T-helper 2 cell (primary cell): Measurements from ENCODE around the gene MED12L.
"Not testable (repeated sequence)": the region's sequence is repeated elsewhere in the genome, so short reads cannot be mapped to it uniquely, and the experiment has no call there.

Experiments
- DNase-seq, 5 experiments: peaks; one replicate each; pipeline versions ENCODE4 v3.0.0 to v3.0.0-alpha.2; 2012 to 2022

The MED12L gene

DNA sequence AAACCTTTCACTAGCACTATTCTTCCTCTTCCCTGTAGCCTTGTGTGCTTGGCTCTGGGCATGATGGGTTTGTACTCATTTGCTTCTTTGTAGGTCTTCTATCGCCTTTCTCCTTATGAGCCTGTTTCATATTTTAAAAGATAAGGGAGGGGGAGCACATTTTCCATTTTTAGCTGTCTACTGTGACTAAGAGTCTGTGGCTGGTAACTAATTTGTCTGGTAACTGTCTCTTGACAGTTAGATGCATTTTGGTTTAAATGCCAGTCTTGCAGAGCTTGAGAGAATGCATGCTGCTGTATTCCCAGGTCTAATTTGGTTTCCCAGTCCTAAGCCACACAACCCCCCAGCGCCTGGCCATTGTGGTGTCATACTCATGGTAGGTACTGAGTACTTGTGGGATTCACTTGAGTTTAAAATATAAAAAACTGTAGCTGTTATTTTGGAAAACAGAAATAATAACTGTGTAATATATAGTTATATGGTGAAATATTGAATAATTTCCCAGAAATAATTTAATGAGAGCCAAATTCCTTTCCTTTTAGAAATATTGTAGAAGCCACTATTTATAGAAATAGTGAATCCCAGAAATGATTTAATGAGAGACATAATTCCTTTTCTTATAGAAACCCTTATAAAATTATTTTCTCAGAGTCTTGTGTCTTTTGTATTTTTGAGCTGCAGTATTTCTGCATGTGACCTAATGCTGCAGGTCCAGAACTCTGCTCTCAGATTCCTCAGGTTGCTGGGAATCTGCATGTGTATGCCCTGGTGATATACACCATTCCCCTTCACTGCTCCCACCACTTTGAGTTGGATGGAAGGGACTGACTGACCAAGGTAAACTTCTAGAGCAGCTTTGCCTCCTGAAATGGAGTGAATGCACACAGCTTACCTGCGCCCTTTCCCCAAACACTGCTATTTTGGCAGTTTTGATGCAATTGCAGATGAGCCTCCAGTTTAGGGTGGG, 131.5 kb downstream of the MED12L start:
- no peak for DNase-seq

GRCh38 chr3:151218136-151218535, 132.7 kb downstream of the MED12L start:
- no peak for DNase-seq

DNA sequence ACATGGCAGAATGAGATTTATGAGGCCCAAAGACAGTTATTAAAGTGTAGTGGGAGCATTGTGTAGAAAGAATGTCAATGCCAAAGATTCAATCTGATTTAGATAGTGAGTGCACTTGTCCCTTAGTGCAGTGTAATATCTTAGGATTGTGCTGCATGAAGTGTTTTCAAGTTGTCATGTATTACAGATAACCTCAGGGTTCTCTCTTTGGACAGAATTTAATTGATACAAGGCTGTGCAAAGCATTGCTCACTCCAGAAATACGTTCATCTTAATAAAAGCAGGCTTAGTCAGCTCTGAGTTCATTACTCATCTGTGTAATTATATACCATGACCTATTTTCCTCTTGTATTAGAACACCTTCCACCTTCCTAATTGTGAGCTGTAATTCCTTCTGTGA, 133.6 kb downstream of the MED12L start:
- no peak for DNase-seq

- DNase-seq: peak in 1 of 5 experiments; percentile 33
Measured at GRCh38 chr3:151224268-151224866, 138.9 kb downstream of the MED12L start.

DNA sequence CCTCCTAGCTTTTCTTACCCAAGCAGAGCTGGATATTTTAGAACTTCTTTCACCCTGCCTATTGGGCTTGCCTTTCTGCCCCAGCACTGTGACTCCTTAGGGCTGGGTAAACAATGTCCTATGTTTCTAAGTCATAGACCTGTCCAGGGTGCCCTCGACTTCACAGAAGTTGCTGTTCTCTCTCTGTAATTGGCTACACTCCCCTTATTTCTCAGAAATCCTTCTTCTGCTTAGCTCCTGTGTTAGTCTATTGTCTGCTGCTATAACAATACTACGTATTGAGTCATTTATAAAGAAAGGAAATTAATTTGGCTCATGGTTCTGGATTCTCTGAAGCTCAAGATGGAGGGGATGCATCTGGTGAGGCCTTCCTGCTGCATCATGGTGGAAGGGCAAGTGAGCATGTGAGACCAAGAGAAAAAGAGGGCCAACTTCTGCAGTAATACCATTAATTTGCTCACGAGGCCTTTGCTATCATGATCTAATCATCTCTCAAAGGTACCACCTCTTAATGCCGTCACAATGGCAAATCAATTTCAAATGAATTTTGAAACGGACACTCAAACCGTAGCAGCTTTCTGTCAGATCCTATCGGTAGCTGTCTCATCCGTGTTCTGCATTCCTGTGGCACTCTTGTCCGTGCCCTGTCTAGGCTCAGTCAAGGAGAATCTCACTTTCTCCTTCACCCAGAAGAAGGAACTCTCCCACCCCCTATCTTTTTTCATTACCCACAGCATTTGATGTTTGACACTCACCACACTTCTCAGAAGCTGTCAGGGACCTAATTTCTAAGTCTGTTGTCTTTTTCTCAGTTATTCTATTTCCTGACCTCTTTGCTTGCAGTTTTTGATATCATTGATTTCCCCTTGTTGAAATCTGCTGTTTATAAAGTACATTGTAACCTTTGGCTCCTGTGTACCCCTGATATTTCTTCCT, 139.8 kb downstream of the MED12L start:
- peak in 1 of 5 experiments; percentile 56 for DNase-seq

GRCh38 chr3:151226088-151226563, 140.7 kb downstream of the MED12L start:
- DNase-seq: peak in 1 of 5 experiments; percentile 43

DNA sequence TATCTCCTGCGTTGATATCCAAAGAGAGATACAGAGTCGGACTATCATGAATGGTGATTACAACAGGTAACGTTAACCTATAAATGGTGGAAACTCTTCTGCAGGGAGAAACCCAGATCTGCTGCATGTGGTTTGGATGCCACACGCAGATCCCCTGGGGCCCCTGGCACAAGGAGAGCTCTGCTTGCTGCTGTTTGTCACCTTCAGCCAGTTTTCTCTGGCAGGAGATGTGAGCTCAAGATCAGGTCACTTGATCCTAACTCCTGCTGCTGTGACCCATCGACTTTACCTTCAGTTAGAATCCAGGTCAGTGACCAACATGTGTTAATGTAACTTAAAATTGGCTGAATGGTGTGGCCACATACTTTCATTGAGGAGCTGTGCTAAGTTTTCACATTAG, 141.4 kb downstream of the MED12L start:
- no peak for DNase-seq

- peak in 1 of 5 experiments; percentile 19 for DNase-seq
Measured at GRCh38 chr3:151227266-151227806, 141.9 kb downstream of the MED12L start.

- peak; percentile 24 to 84 (median 66) for DNase-seq
Measured at GRCh38 chr3:151227807-151228665, 142.6 kb downstream of the MED12L start.

DNA sequence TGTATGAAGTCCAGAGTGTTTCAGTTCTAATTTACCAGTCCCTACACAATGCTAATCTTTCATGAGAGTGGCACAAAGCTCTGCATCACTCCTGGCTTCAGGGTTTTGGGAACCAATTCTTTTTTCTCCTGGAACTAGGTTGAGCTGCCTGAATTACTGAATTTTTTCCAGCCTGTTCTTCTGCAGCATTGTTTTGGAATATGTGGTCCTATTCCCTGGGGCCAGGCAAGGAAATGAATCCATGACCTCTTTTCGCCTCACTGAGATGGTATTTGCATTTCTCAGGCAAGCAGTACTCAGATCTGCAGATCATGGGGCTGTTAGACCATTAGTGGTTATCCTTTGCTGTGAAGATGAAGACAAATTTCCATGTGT, 143.2 kb downstream of the MED12L start:
- DNase-seq: no peak

DNA sequence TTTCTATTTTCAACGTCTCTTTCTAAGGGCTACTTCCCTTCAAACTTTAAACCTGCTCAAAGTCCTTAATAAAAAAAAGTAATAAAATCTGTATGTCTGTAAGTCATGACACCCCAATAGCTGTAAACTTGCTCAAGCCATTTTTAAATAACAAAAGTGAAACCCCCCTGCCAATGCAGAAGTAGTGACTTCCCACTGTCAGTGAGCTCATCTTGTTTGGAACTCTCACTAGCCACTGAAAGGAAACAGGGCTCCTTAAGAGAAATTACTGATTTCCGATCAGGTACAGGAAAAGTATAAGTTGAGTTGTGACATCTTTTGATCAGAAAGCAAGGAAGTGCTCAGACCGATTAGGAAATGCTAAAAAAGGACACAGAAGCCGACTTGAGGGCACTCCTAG, 145.2 kb downstream of the MED12L start:
- peak in 1 of 5 experiments; percentile 20 for DNase-seq

- not testable (repeated sequence) for DNase-seq
Measured at GRCh38 chr3:151232403-151232802, 146.9 kb downstream of the MED12L start.

DNA sequence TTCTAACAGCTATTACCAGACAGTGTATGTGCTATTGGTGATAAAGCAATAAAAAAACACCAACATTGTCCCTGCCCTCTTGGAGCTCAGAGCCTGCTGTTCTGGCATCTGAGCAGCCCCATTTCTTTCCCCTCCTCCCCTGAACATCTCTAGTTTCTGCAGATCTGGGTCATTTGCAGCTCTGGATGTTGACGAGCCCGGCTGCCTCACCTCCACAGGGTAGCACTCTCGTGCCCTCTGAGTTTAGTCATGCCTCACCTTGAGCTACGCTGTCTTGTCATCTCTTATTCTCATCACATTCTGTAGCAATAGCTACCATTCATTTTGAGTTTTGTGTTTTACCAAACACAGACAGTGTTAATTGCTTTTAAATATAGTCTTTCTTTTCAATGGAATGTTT, 147.5 kb downstream of the MED12L start:
- DNase-seq: no peak

DNA sequence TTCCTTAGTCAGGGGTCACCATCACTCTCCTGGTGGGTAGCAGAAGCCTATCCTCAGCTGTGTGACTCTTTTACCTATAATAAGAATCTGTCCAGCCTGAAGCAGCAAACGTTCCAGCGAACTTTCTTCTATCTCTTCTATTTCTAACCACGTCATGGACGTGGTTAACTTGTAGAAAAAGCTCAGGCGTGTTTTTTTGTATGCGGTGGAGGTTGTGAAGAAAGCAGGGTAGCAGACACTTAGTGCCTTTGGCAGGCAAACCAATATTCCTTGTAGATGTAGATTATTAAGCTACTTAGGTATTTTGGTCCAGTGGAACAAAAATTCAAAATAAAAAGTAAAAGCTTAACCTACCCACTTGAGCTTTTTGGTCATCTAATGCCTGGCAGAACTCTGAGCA, 149.4 kb downstream of the MED12L start:
- DNase-seq: peak in 1 of 5 experiments; percentile 12

GRCh38 chr3:151236316-151236715, 150.9 kb downstream of the MED12L start:
- DNase-seq: no peak

GRCh38 chr3:151236736-151237135, 151.3 kb downstream of the MED12L start:
- no peak for DNase-seq

DNA sequence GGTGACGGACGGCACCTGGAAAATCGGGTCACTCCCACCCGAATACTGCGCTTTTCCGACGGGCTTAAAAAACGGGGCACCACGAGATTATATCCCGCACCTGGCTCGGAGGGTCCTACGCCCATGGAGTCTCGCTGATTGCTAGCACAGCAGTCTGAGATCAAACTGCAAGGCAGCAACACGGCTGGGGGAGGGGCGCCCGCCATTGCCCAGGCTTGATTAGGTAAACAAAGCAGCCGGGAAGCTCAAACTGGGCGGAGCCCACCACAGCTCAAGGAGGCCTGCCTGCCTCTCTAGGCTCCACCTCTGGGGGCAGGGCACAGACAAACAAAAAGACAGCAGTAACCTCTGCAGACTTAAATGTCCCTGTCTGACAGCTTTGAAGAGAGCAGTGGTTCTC, 156.5 kb downstream of the MED12L start:
- not testable (repeated sequence) for DNase-seq

GRCh38 chr3:151248772-151249337, 163.4 kb downstream of the MED12L start:
- no peak for DNase-seq

GRCh38 chr3:151256749-151257148, 171.3 kb downstream of the MED12L start:
- no peak for DNase-seq

- no peak for DNase-seq
Measured at GRCh38 chr3:151259664-151260063, 174.2 kb downstream of the MED12L start.
